LNCaP clone FGC (cell line): ENCODE measurements around the gene RBM20.

Source experiments
- DNase-seq: peaks from one replicate; pipeline ENCODE4 v3.0.0-alpha.2; 2011; ENCODE audit warnings: low read depth
- H3K4me3 ChIP-seq: 2 replicates; pipeline ENCODE4 v1.5.1; 2011; ENCODE audit warnings: mild to moderate bottlenecking, low read depth, low read length, control low read depth
- TF ChIP-seq, protein P1 (sequence below): IDR thresholded peaks from 2 replicates; pipeline ENCODE4 v1.5.1; 2012; ENCODE audit warnings: mild to moderate bottlenecking; ENCODE audit not compliant: control insufficient read depth, insufficient read depth; ENCODE audit errors: extremely low read depth

The RBM20 gene

DNA sequence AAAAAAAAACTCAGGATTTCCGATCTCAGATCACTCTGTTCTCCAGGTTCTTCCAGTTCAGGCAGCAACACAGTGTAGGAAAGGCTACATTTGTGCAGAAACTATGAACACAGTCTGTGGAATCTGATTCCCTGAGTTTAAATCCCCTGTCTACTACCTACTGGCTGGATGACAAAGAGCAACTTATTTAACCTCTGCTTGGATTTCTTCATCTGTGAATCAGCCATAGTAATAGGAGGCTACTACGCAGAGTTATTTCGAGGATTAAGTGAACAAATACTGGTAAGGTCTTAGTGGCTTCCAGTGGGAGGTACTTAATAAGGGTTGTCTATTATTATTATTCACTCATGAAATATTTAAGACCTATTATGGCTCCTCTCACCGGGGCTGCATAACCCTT is 183.3 kb downstream of the RBM20 start:
- TF ChIP-seq, protein P1, sequence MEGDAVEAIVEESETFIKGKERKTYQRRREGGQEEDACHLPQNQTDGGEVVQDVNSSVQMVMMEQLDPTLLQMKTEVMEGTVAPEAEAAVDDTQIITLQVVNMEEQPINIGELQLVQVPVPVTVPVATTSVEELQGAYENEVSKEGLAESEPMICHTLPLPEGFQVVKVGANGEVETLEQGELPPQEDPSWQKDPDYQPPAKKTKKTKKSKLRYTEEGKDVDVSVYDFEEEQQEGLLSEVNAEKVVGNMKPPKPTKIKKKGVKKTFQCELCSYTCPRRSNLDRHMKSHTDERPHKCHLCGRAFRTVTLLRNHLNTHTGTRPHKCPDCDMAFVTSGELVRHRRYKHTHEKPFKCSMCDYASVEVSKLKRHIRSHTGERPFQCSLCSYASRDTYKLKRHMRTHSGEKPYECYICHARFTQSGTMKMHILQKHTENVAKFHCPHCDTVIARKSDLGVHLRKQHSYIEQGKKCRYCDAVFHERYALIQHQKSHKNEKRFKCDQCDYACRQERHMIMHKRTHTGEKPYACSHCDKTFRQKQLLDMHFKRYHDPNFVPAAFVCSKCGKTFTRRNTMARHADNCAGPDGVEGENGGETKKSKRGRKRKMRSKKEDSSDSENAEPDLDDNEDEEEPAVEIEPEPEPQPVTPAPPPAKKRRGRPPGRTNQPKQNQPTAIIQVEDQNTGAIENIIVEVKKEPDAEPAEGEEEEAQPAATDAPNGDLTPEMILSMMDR, result no peak

DNA sequence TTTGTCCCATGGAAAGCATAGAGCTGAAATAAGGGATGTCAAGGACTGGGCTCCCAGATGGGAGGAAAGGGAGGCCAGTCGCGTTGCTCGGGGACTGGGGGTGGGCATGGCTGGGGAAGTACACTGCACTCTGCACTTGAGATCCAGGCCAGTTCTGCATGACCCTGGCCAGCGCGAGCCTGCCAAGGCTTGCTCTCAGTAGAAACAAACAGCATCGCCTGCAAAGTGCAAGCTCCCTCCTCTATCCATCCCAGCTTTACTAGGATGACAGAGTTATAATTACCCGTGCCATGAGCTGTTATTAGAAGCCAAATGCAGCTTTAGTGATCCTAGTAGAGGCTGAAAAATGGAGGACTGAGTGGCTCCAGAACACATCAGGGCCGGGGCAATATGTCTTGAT is 183.7 kb downstream of the RBM20 start:
- TF ChIP-seq, protein P1, result no peak
- H3K4me3 ChIP-seq, result no peak overlapping the region
- no peak for DNase-seq

More for the DNA sequence above, 183.3 kb downstream of the RBM20 start:
- DNase-seq, result no peak
- no peak overlapping the region for H3K4me3 ChIP-seq

DNA sequence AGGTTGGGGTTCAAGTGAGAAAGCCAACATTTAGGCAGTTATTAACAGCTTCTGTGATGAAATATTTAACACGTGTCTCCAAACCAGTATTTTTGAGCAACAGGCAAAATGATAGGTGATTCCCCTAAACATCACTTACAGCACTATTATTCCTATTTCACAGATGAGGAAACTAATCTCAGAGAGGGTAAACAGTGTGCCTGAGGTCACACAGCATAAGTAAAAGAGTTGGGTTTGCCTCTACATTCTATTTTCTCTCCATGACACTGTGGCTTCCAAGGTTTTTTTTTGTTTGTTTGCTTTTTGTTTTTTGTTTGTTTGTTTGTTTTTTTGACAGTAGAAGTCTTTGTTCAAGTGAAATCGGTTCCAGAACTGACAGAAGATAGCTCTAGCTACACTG is 184.4 kb downstream of the RBM20 start:
- TF ChIP-seq, protein P1, result no peak
- no peak overlapping the region for H3K4me3 ChIP-seq
- DNase-seq, result no peak

DNA sequence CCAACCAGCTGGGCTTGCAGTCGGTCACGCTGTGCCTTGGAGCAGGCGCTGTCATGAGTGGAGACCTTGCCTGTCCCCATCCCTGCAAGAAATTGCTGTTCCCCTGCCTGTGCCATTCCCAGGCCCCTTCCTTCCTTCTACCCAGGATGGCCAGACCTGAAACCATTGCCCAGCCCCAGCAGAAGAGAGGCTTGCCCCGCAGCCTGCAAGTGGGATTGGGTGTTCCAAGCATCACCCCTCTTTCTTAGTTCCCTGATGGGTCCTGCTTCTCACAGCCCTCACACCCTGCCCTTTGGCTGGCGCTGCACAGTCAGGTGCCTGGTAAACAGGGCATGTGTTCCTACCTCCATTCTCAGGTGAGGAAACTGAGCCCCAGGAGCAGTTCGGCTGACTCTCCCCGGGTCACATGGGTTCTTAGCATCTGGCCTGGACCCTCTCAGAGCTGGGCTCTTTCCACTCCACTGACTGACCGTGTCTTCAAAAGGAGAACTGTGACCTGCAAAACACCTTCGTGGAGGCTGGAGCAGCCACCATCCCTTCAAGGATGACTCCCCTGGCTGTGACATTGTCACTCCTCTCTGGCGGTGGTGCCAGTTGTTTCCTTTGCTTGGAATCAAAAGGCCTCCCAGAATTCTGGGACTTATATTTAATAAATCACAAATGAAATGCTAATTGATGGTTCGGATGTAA is 185.7 kb downstream of the RBM20 start:
- no peak for DNase-seq
- TF ChIP-seq, protein P1, result no peak
- H3K4me3 ChIP-seq, result no peak overlapping the region

DNA sequence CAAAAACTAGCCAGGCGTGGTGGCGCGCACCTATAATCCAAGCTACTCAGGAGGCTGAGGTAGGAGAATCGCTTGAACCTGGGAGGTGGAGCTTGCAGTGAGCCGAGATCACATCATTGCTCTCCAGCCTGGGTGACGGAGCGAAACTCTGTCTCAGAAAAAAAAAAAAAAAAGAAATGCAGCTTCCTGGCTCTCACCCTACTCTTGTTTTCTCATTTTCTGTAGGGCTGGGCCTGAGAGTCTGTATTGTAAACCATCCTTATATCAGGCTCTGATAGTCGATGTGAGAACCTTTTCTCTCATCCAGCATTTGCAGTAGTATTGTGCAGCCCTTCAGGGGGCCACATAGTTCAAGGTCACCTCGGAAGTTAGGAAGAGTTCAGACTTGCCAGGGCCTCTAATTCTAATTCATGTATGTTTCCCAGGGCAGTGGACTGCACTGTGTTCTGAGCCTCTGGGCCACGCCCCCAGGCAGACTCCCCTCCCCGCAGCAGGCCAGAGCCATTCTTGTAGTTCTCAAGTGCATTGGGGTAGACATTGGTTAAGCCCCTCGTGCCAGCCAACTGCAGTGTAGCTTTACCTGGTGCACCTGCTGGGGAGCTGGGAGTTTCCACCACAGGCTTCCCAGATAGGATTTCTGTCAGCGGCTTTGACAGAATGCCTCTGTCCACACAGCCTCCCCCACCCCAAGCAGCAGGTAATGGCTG is 189.3 kb downstream of the RBM20 start:
- DNase-seq, result no peak
- TF ChIP-seq, protein P1, result no peak
- no peak overlapping the region for H3K4me3 ChIP-seq

DNA sequence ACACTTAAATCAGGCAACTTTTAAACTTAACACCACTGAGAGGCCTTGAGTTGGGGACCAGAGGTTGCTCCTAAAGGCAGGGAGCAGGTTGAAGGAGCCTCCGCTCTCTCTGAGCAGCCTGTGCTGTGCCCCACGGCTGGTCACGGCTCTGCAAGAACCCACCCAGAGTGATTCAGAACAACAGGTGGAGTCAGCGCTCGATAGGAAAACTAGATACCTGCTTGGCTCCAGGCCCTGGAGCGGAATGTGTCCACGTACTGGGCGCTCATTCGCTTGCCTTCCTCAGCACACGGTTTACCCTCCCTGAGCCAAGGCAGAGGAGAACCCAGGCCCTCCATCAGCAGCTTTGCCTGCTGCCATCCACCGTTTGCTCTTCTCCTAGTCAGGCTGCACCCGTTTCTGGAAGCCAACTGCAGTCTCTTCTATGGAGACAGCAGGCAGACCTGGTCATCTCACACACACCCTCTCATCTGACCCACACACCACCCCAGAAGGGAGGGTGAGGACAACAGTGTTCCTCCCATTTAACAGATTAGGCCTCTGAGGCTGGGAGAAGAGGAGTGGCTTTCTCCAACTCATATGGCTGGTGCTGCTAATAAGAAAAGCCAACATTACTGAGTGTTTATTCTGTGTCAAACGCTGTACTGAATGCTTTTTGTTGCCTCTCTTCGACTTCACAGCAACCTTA is 189.9 kb downstream of the RBM20 start:
- TF ChIP-seq, protein P1, result no peak
- no peak overlapping the region for H3K4me3 ChIP-seq
- DNase-seq, result no peak
